H9 (cell line): ENCODE measurements around the gene NT5C3B. TPM values are rescaled to one million over a fixed set of nuclear protein-coding genes. Genes with fewer than 3 reads are reported as not detected.
A peak's percentile ranks its signal among the peaks of the same experiment; 100 is the strongest.

ENCODE experiments used
- DNase-seq: peaks from one replicate; pipeline ENCODE4 v3.0.0-alpha.2; 2017
- H2AFZ ChIP-seq: one replicate; pipeline ENCODE4 v1.6.1; 2013; ENCODE audit warnings: mild to moderate bottlenecking, low read length, control low read depth, moderate library complexity
- H2AK5ac ChIP-seq: 2 replicates; pipeline ENCODE4 v1.6.1; 2013; ENCODE audit warnings: low read length, control low read depth, mixed read lengths; ENCODE audit not compliant: insufficient read length
- H2BK120ac ChIP-seq: one replicate; pipeline ENCODE4 v1.6.1; 2013; ENCODE audit warnings: low read depth, mild to moderate bottlenecking, low read length, control low read depth, inconsistent platforms; ENCODE audit not compliant: poor library complexity, severe bottlenecking
- H2BK12ac ChIP-seq: 2 replicates; pipeline ENCODE4 v1.6.1; 2013; ENCODE audit warnings: low read length, control low read depth, mixed read lengths, low read depth; ENCODE audit not compliant: insufficient read length
- H2BK15ac ChIP-seq: 2 replicates; pipeline ENCODE4 v1.6.1; 2013; ENCODE audit warnings: low read depth, low read length, control low read depth
- H2BK20ac ChIP-seq: one replicate; pipeline ENCODE4 v1.6.1; 2013; ENCODE audit warnings: low read depth, mild to moderate bottlenecking, low read length, control low read depth, inconsistent platforms; ENCODE audit not compliant: poor library complexity, severe bottlenecking
- H2BK5ac ChIP-seq: 2 replicates; pipeline ENCODE4 v1.6.1; 2013; ENCODE audit warnings: low read length, control low read depth, mixed read lengths; ENCODE audit not compliant: insufficient read length
- H3K14ac ChIP-seq: 2 replicates; pipeline ENCODE4 v1.6.1; 2013; ENCODE audit warnings: low read length, control low read depth; ENCODE audit not compliant: insufficient read depth
- H3K18ac ChIP-seq: 2 replicates; pipeline ENCODE4 v1.6.1; 2013; ENCODE audit warnings: low read depth, mild to moderate bottlenecking, mixed read lengths, low read length, control low read depth; ENCODE audit not compliant: insufficient read length
- H3K23ac ChIP-seq: 2 replicates; pipeline ENCODE4 v1.6.1; 2013; ENCODE audit warnings: low read length, control low read depth, mixed read lengths, low read depth; ENCODE audit not compliant: insufficient read length
- H3K23me2 ChIP-seq: 2 replicates; pipeline ENCODE4 v1.6.1; 2013; ENCODE audit warnings: low read depth, mild to moderate bottlenecking, mixed read lengths, low read length, control low read depth; ENCODE audit not compliant: insufficient read length, poor library complexity, severe bottlenecking
- H3K27ac ChIP-seq: 2 replicates; pipeline ENCODE4 v1.5.1; 2013; ENCODE audit warnings: low read length, control low read depth, mixed read lengths, low read depth; ENCODE audit not compliant: insufficient read length
- H3K27me3 ChIP-seq: 2 replicates; pipeline ENCODE4 v1.6.1; 2013; ENCODE audit warnings: low read length, control low read depth, inconsistent platforms; ENCODE audit not compliant: insufficient read depth
- H3K4ac ChIP-seq: 2 replicates; pipeline ENCODE4 v1.6.1; 2013; ENCODE audit warnings: low read depth, mild to moderate bottlenecking, control low read depth, inconsistent platforms, low read length, moderate library complexity
- H3K4me1 ChIP-seq: 2 replicates; pipeline ENCODE4 v1.6.1; 2013; ENCODE audit warnings: low read length, control low read depth, inconsistent platforms; ENCODE audit not compliant: insufficient read depth
- H3K4me2 ChIP-seq: 2 replicates; pipeline ENCODE4 v1.6.1; 2013; ENCODE audit warnings: low read length, control low read depth, mixed read lengths; ENCODE audit not compliant: insufficient read length, insufficient read depth
- H3K56ac ChIP-seq: 2 replicates; pipeline ENCODE4 v1.6.1; 2013; ENCODE audit warnings: low read depth, mild to moderate bottlenecking, mixed read lengths, low read length, control low read depth; ENCODE audit not compliant: insufficient read length
- H3K79me1 ChIP-seq: 2 replicates; pipeline ENCODE4 v1.6.1; 2013; ENCODE audit warnings: low read depth, mild to moderate bottlenecking, moderate library complexity, low read length, control low read depth, inconsistent platforms; ENCODE audit not compliant: insufficient read depth, poor library complexity, severe bottlenecking
- H3K79me2 ChIP-seq: 2 replicates; pipeline ENCODE4 v1.6.1; 2013; ENCODE audit warnings: low read length, control low read depth, inconsistent platforms; ENCODE audit not compliant: insufficient read depth
- H3K9ac ChIP-seq: 2 replicates; pipeline ENCODE4 v1.6.1; 2013; ENCODE audit warnings: low read length, control low read depth, mixed read lengths; ENCODE audit not compliant: insufficient read length; ENCODE audit errors: extremely low read depth
- H3K9me3 ChIP-seq: one replicate; pipeline ENCODE4 v1.6.1; 2013; ENCODE audit warnings: low read depth, low read length, inconsistent platforms; ENCODE audit not compliant: control insufficient read depth
- H3T11ph ChIP-seq: one replicate; pipeline ENCODE4 v1.6.1; 2013; ENCODE audit warnings: mild to moderate bottlenecking, low read length, control low read depth, inconsistent platforms
- H4K20me1 ChIP-seq: one replicate; pipeline ENCODE4 v1.6.1; 2013; ENCODE audit not compliant: control insufficient read depth, insufficient read length, insufficient read depth
- H4K5ac ChIP-seq: 2 replicates; pipeline ENCODE4 v1.6.1; 2013; ENCODE audit warnings: low read depth, mild to moderate bottlenecking, mixed read lengths, low read length, control low read depth; ENCODE audit not compliant: insufficient read length
- H4K8ac ChIP-seq: replicated peaks from 2 replicates; pipeline ENCODE4 v1.6.1; 2013; ENCODE audit warnings: low read length, control low read depth, mixed read lengths, low read depth; ENCODE audit not compliant: insufficient read length
- H4K91ac ChIP-seq: 2 replicates; pipeline ENCODE4 v1.6.1; 2013; ENCODE audit warnings: low read depth, mild to moderate bottlenecking, moderate library complexity, mixed read lengths, low read length, control low read depth; ENCODE audit not compliant: insufficient read length
- H3K27ac Mint-ChIP-seq, 3 experiments: 2 replicates in 2 of 3; 3 replicates in 1 of 3; pipeline ENCODE4 v1.8.0; 2020 to 2021; ENCODE audit warnings: mixed read lengths in 3 of 3, mild to moderate bottlenecking in 1 of 3, moderate library complexity in 1 of 3
- H3K27me3 Mint-ChIP-seq: 2 replicates; pipeline ENCODE4 v1.8.0; 2021; ENCODE audit warnings: low read depth, mild to moderate bottlenecking, moderate library complexity, mixed read lengths
- H3K36me3 Mint-ChIP-seq, 3 experiments: 2 replicates in 2 of 3; 3 replicates in 1 of 3; pipeline ENCODE4 v1.8.0; 2020 to 2021; ENCODE audit warnings: low read depth in 3 of 3, mixed read lengths in 3 of 3; ENCODE audit not compliant: insufficient read depth in 1 of 3
- H3K4me1 Mint-ChIP-seq, 2 experiments: 2 replicates each; pipeline ENCODE4 v1.8.0; 2020; ENCODE audit warnings: mixed read lengths in 2 of 2
- H3K4me3 Mint-ChIP-seq, 2 experiments: 2 replicates in 1 of 2; 3 replicates in 1 of 2; pipeline ENCODE4 v1.8.0; 2020 to 2021; ENCODE audit warnings: mild to moderate bottlenecking in 2 of 2, mixed read lengths in 2 of 2, moderate library complexity in 1 of 2
- H3K9me3 Mint-ChIP-seq, 2 experiments: 2 replicates in 1 of 2; 3 replicates in 1 of 2; pipeline ENCODE4 v1.8.0; 2020; ENCODE audit warnings: mild to moderate bottlenecking in 2 of 2, mixed read lengths in 2 of 2, moderate library complexity in 1 of 2
- WGBS: extraction: QIAGEN DNeasy Blood & Tissue Kit; methylation state at CpG from one replicate; pipeline ENCODE4 v1.1.7; 2013; ENCODE audit warnings: missing lambda C conversion rate, low lambda C conversion rate, mixed read lengths; ENCODE audit not compliant: insufficient read length; ENCODE audit errors: extremely low coverage; 5-methylcytosine and 5-hydroxymethylcytosine counted together
- total RNA-seq: library from RNA; stranded (reverse); gene quantifications from 2 replicates; pipeline ENCODE4 v1.2.1, GENCODE V29; 2021
- TF ChIP-seq, protein P1 (sequence below): fragments of 200-600 bp; sonication (generic); conservative IDR thresholded peaks from 3 replicates; pipeline ENCODE4 v1.8.0; 2021; ENCODE audit warnings: antibody characterized with exemption, mild to moderate bottlenecking

The NT5C3B gene
- total RNA-seq, 1 experiment from 2014 or later: 76.1 TPM

DNA sequence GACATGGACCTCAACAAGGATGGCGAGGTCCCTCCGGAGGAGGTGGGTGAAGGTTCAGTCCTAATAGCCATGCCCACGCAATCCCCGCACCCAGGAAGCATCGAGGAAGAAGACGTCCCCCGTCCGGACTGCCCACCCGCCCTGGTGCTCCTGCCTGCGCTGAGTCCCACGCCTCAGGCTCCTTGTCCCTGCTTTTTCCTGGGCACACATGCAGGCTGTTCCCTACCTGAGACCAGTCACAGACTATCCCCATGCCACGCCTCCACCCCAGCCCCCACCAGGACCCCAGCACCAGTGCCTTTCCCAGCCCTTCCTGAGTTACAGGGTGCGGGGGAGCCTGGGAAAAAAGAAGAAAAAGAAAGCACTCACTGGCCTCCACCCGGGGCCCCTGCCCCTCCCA, 14.3 kb downstream of the NT5C3B start:
- Mint-ChIP-seq H3K27me3 (no peaks in the 10 kb centered on the region), H3K4me3 (no peak overlapping the region), H3K9me3 (no peaks in the 10 kb centered on the region), H3K27ac (peak overlapping the region; percentile 14 to 67 (median 52); a peak in 3 of 7 replicates), H3K4me1 (peaks cover 9 to 31% of the 10 kb centered on the region in 2 experiments; a peak in 3 of 4 replicates), H3K36me3 (peaks cover 22 to 57% (median 52%) of the 10 kb centered on the region in 3 experiments; a peak in 6 of 7 replicates)
- Histone ChIP-seq H4K5ac (no peak overlapping the region), H3K27me3 (no peaks in the 10 kb centered on the region), H3K56ac (no peak overlapping the region), H2BK12ac (no peak overlapping the region), H2BK15ac (no peak overlapping the region), H2AFZ (no peak overlapping the region), H3K9ac (no peak overlapping the region), H2BK5ac (no peak overlapping the region), H3K9me3 (no peaks in the 10 kb centered on the region), H3K14ac (no peak overlapping the region; the same call in 1 of the 2 replicates), H3K4me1 (no peaks in the 10 kb centered on the region), H2BK120ac (no peak overlapping the region), H3K4ac (no peak overlapping the region), H3T11ph (no peak overlapping the region), H3K18ac (no peak overlapping the region), H4K8ac (no peak overlapping the region), H3K4me2 (no peak overlapping the region), H3K23me2 (no peaks in the 10 kb centered on the region), H2BK20ac (no peak overlapping the region), H3K79me2 (no peaks in the 10 kb centered on the region), H3K27ac (no peak overlapping the region), H4K91ac (no peak overlapping the region), H2AK5ac (no peak overlapping the region), H3K79me1 (no peaks in the 10 kb centered on the region), H4K20me1 (no peaks in the 10 kb centered on the region), H3K23ac (no peak overlapping the region)
- TF ChIP-seq, protein P1, sequence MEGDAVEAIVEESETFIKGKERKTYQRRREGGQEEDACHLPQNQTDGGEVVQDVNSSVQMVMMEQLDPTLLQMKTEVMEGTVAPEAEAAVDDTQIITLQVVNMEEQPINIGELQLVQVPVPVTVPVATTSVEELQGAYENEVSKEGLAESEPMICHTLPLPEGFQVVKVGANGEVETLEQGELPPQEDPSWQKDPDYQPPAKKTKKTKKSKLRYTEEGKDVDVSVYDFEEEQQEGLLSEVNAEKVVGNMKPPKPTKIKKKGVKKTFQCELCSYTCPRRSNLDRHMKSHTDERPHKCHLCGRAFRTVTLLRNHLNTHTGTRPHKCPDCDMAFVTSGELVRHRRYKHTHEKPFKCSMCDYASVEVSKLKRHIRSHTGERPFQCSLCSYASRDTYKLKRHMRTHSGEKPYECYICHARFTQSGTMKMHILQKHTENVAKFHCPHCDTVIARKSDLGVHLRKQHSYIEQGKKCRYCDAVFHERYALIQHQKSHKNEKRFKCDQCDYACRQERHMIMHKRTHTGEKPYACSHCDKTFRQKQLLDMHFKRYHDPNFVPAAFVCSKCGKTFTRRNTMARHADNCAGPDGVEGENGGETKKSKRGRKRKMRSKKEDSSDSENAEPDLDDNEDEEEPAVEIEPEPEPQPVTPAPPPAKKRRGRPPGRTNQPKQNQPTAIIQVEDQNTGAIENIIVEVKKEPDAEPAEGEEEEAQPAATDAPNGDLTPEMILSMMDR: no peak
- no peak for DNase-seq
- no CpG with 5 or more reads among the region's 14 CpGs for WGBS
